CD1c-positive myeloid dendritic cell (primary cell): ENCODE measurements around the gene DMD.
"Not testable (repeated sequence)": the region's sequence is repeated elsewhere in the genome, so short reads cannot be mapped to it uniquely, and the experiment has no call there.

Experiments
- DNase-seq: peaks from one replicate; pipeline ENCODE4 v3.0.0-alpha.2; 2016; ENCODE audit errors: extremely low spot score

The DMD gene

GRCh38 chrX:33156152-33156726, 55.1 kb downstream of the DMD start:
- DNase-seq = no peak

GRCh38 chrX:33149580-33149979, 61.8 kb downstream of the DMD start:
- DNase-seq = no peak

- DNase-seq = no peak
Measured at GRCh38 chrX:33149085-33149484, 62.3 kb downstream of the DMD start.

GRCh38 chrX:33142331-33142730, 69.0 kb downstream of the DMD start:
- no peak for DNase-seq

GRCh38 chrX:33138677-33139249, 72.6 kb downstream of the DMD start:
- no peak for DNase-seq

- DNase-seq = no peak
Measured at GRCh38 chrX:33134164-33134563, 77.2 kb downstream of the DMD start.

- DNase-seq = no peak
Measured at GRCh38 chrX:33133320-33133719, 78.0 kb downstream of the DMD start.

GRCh38 chrX:33132569-33132968, 78.8 kb downstream of the DMD start:
- DNase-seq = no peak

GRCh38 chrX:33129607-33130006, 81.7 kb downstream of the DMD start:
- no peak for DNase-seq

GRCh38 chrX:33128048-33128805, 83.1 kb downstream of the DMD start:
- DNase-seq = no peak

- no peak for DNase-seq
Measured at GRCh38 chrX:33126469-33126868, 84.9 kb downstream of the DMD start.

- DNase-seq = no peak
Measured at GRCh38 chrX:33109858-33110257, 101.5 kb downstream of the DMD start.

- DNase-seq = no peak
Measured at GRCh38 chrX:33106737-33107136, 104.6 kb downstream of the DMD start.

- no peak for DNase-seq
Measured at GRCh38 chrX:33095079-33095478, 116.3 kb downstream of the DMD start.

GRCh38 chrX:33087411-33087810, 123.9 kb downstream of the DMD start:
- no peak for DNase-seq

- no peak for DNase-seq
Measured at GRCh38 chrX:33086886-33087285, 124.5 kb downstream of the DMD start.

GRCh38 chrX:33082371-33082770, 129.0 kb downstream of the DMD start:
- DNase-seq = no peak

GRCh38 chrX:33078273-33078672, 133.1 kb downstream of the DMD start:
- no peak for DNase-seq

- not testable (repeated sequence) for DNase-seq
Measured at GRCh38 chrX:33073660-33074059, 137.7 kb downstream of the DMD start.

- DNase-seq = no peak
Measured at GRCh38 chrX:33065415-33065814, 145.9 kb downstream of the DMD start.

GRCh38 chrX:33062041-33062440, 149.3 kb downstream of the DMD start:
- DNase-seq = no peak

GRCh38 chrX:33053001-33053400, 158.3 kb downstream of the DMD start:
- DNase-seq = no peak

- DNase-seq = no peak
Measured at GRCh38 chrX:33045882-33046281, 165.5 kb downstream of the DMD start.
